GM12878 (cell line): ENCODE results near the gene PIGB. TPM values are rescaled to one million over a fixed set of nuclear protein-coding genes. Genes with fewer than 3 reads are reported as not detected.

ENCODE experiments used
- CBX5 ChIP-seq: sonication (generic); IDR thresholded peaks from 2 replicates; pipeline ENCODE4 v1.6.1; 2016; ENCODE audit warnings: low read depth, moderate library complexity, mild to moderate bottlenecking, inconsistent platforms
- CEBPB ChIP-seq, 2 experiments: fragments of 150-350 bp in 1 of 2; IDR thresholded peaks; 2 replicates each; pipeline ENCODE4 v1.6.1; 2012 to 2014; ENCODE audit warnings: low read depth in 2 of 2, low read length in 2 of 2, borderline replicate concordance in 1 of 2, inconsistent platforms in 1 of 2
- E2F4 ChIP-seq: IDR thresholded peaks from 2 replicates; pipeline ENCODE4 v1.6.1; 2012; ENCODE audit warnings: low read depth, low read length, improper control_type of control experiment
- ELK1 ChIP-seq: IDR thresholded peaks from 2 replicates; pipeline ENCODE4 v1.6.1; 2012; ENCODE audit warnings: low read depth, low read length, improper control_type of control experiment
- EZH2 ChIP-seq: IDR thresholded peaks from 2 replicates; pipeline ENCODE4 v1.6.1; 2012; ENCODE audit warnings: low read depth, mild to moderate bottlenecking, control low read depth, inconsistent platforms, low read length, borderline replicate concordance; ENCODE audit not compliant: control insufficient read depth
- FOXM1 ChIP-seq: IDR thresholded peaks from 2 replicates; pipeline ENCODE4 v1.6.1; 2012; ENCODE audit warnings: low read depth, mild to moderate bottlenecking, inconsistent platforms, low read length, moderate library complexity
- KDM1A ChIP-seq: fragments of 200-600 bp; sonication (generic); IDR thresholded peaks from 2 replicates; pipeline ENCODE4 v1.6.1; 2016; ENCODE audit warnings: borderline replicate concordance
- KLF5 ChIP-seq: fragments of 450-650 bp; IDR thresholded peaks from 2 replicates; pipeline ENCODE4 v1.6.1; 2014; ENCODE audit warnings: mild to moderate bottlenecking; ENCODE audit not compliant: partially characterized antibody
- MYB ChIP-seq: fragments of 150-350 bp; IDR thresholded peaks from 2 replicates; pipeline ENCODE4 v1.6.1; 2014; ENCODE audit warnings: mild to moderate bottlenecking, low read depth, low read length, borderline replicate concordance
- NFIC ChIP-seq: IDR thresholded peaks from 2 replicates; pipeline ENCODE4 v1.6.1; 2012; ENCODE audit warnings: low read depth, mild to moderate bottlenecking, inconsistent platforms, low read length, moderate library complexity
- NRF1 ChIP-seq: conservative IDR thresholded peaks from 2 replicates; pipeline ENCODE4 v1.6.1; 2011; ENCODE audit warnings: mild to moderate bottlenecking, low read depth, low read length, improper control_type of control experiment
- POLR2AphosphoS2 ChIP-seq: IDR thresholded peaks from 2 replicates; pipeline ENCODE4 v1.6.1; 2011; ENCODE audit warnings: low read depth, mild to moderate bottlenecking, low read length, improper control_type of control experiment, moderate library complexity
- POLR2AphosphoS5 ChIP-seq: IDR thresholded peaks from 2 replicates; pipeline ENCODE4 v1.6.1; 2011; ENCODE audit warnings: mild to moderate bottlenecking, low read length, inconsistent platforms
- RAD51 ChIP-seq: fragments of 450-650 bp; IDR thresholded peaks from 2 replicates; pipeline ENCODE4 v1.6.1; 2016; ENCODE audit warnings: moderate library complexity, mild to moderate bottlenecking, inconsistent platforms
- REST ChIP-seq: IDR thresholded peaks from 2 replicates; pipeline ENCODE4 v1.6.1; 2012; ENCODE audit warnings: mild to moderate bottlenecking, low read depth, low read length
- ZBTB11 ChIP-seq: fragments of 450-650 bp; formaldehyde crosslinking; IDR thresholded peaks from 2 replicates; pipeline ENCODE4 v1.5.0; 2022; ENCODE audit warnings: mild to moderate bottlenecking, missing genetic modification characterization
- polyA plus RNA-seq, 11 experiments: library from polyadenylated mRNA; depleted of rRNA in 4 of 11; unstranded in 6 of 11; stranded (reverse) in 5 of 11; fragments of >200 nt; fragmentation: Nextera tagmentation in 4 of 11; fragmentation: Illumina TruSeq in 1 of 11; extraction: Ambion mirVana in 4 of 11; extraction: Trizol in 1 of 11; gene quantifications; 1 replicate in 1 of 11; 2 replicates in 10 of 11; pipeline versions ENCODE4 v1.2.1 to v1.2.3, GENCODE V29; 2011 to 2016; ENCODE audit warnings: inconsistent platforms in 2 of 11, missing spikeins in 2 of 11, low read depth in 1 of 11
- total RNA-seq, 4 experiments: library from RNA; depleted of rRNA in 3 of 4; stranded (reverse); fragments of >200 nt in 3 of 4; fragmentation: Illumina TruSeq in 1 of 4; extraction: Trizol in 1 of 4; gene quantifications; 2 replicates each; pipeline versions ENCODE4 v1.2.1 to v1.2.3, GENCODE V29; 2013 to 2021

The PIGB gene
- total and polyA plus RNA-seq, 10 of the 15 experiments (the other 5 are each of a cell fraction or from before 2014, with no cell fraction given), result 17.9 to 46.0 (median 25.2) TPM

- TF ChIP-seq KLF5 (no peak), E2F4 (no peak), EZH2 (no peak), NFIC (no peak), NRF1 (no peak), MYB (no peak), ELK1 (no peak), KDM1A (no peak), POLR2AphosphoS5 (no peak), REST (no peak), FOXM1 (no peak), CEBPB (IDR thresholded peaks at IDR 0.05; ENCODE audit: borderline replicate concordance in 1 of 2, low read depth in 2 of 2, low read length in 2 of 2) (no peak), ZBTB11 (CRISPR knock-in tag) (no peak), CBX5 (peak; percentile 26; the same call in 1 of the 2 replicates), RAD51 (no peak), POLR2AphosphoS2 (no peak)
Observed at GRCh38 chr15:55290528-55291057, 28.4 kb upstream of the PIGB start (continued).
